Calu3 (cell line): ENCODE data around the gene LACTBL1. TPM values are rescaled to one million over a fixed set of nuclear protein-coding genes. Genes with fewer than 3 reads are reported as not detected.

Source experiments
- BruUV-seq: library from RNA; stranded (reverse); fragments of 400-500 nt; replicated peaks from 2 replicates; lab custom pipeline; 2021; lab: Mats Ljungman, UMichigan
- CTCF ChIA-PET: fragments of 300-600 bp; sonication (Branson Sonifier 250); formaldehyde crosslinking; loops from one replicate; lab custom pipeline; 2022; ENCODE audit warnings: antibody characterized with exemption; lab: Charles Lee
- DNase-seq: peaks from one replicate; pipeline ENCODE4 v3.0.0; 2022
- H3K27ac Mint-ChIP-seq: one replicate; pipeline ENCODE4 v1.8.0; 2022; ENCODE audit warnings: mixed read lengths; ENCODE audit not compliant: unreplicated experiment
- H3K27me3 Mint-ChIP-seq: one replicate; pipeline ENCODE4 v1.8.0; 2022; ENCODE audit warnings: mixed read lengths; ENCODE audit not compliant: unreplicated experiment
- H3K36me3 Mint-ChIP-seq: one replicate; pipeline ENCODE4 v1.8.0; 2022; ENCODE audit warnings: mild to moderate bottlenecking, moderate library complexity, mixed read lengths; ENCODE audit not compliant: insufficient read depth, unreplicated experiment
- H3K4me1 Mint-ChIP-seq: one replicate; pipeline ENCODE4 v1.8.0; 2022; ENCODE audit warnings: mild to moderate bottlenecking, low read depth, mixed read lengths; ENCODE audit not compliant: unreplicated experiment
- H3K4me3 Mint-ChIP-seq: one replicate; pipeline ENCODE4 v1.8.0; 2022; ENCODE audit warnings: mild to moderate bottlenecking, low read depth, moderate library complexity, mixed read lengths; ENCODE audit not compliant: unreplicated experiment
- H3K9me3 Mint-ChIP-seq: one replicate; pipeline ENCODE4 v1.8.0; 2022; ENCODE audit warnings: low read depth, mixed read lengths; ENCODE audit not compliant: unreplicated experiment
- intact Hi-C: fragments of 100-400 bp; cut with micrococcal nuclease; formaldehyde crosslinking; loops from one replicate; pipeline ENCODE4 v1.10.0; 2022; ENCODE audit not compliant: unreplicated experiment
- total RNA-seq: library from RNA; stranded (reverse); gene quantifications from 2 replicates; pipeline ENCODE4 v1.2.3, GENCODE V29; 2022
- TF ChIP-seq, protein P1 (sequence below): fragments of 200-600 bp; IDR thresholded peaks from one replicate; pipeline ENCODE4 v1.8.0; 2022; ENCODE audit warnings: antibody characterized with exemption; ENCODE audit not compliant: unreplicated experiment

Gene LACTBL1
- total RNA-seq, 1 experiment from 2014 or later: not detected

- Mint-ChIP-seq H3K9me3 (no peaks in the 10 kb centered on the region), H3K36me3 (no peaks in the 10 kb centered on the region), H3K4me1 (no peaks in the 10 kb centered on the region), H3K27me3 (peaks cover 31% of the 10 kb centered on the region), H3K4me3 (no peak overlapping the region), H3K27ac (no peak overlapping the region)
- CTCF ChIA-PET: no interaction called here
- TF ChIP-seq, protein P1, sequence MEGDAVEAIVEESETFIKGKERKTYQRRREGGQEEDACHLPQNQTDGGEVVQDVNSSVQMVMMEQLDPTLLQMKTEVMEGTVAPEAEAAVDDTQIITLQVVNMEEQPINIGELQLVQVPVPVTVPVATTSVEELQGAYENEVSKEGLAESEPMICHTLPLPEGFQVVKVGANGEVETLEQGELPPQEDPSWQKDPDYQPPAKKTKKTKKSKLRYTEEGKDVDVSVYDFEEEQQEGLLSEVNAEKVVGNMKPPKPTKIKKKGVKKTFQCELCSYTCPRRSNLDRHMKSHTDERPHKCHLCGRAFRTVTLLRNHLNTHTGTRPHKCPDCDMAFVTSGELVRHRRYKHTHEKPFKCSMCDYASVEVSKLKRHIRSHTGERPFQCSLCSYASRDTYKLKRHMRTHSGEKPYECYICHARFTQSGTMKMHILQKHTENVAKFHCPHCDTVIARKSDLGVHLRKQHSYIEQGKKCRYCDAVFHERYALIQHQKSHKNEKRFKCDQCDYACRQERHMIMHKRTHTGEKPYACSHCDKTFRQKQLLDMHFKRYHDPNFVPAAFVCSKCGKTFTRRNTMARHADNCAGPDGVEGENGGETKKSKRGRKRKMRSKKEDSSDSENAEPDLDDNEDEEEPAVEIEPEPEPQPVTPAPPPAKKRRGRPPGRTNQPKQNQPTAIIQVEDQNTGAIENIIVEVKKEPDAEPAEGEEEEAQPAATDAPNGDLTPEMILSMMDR: no peak
- no TSS peak for BruUV-seq
- DNase-seq: no peak
- intact Hi-C loops: no loop called here
Measured at GRCh38 chr1:22921452-22922126, 51.1 kb downstream of the LACTBL1 start.

- Mint-ChIP-seq H3K36me3 (no peaks in the 10 kb centered on the region), H3K9me3 (no peaks in the 10 kb centered on the region), H3K27ac (no peak overlapping the region), H3K27me3 (peaks cover 27% of the 10 kb centered on the region), H3K4me3 (no peak overlapping the region), H3K4me1 (no peaks in the 10 kb centered on the region)
- TF ChIP-seq, protein P1: no peak
- no TSS peak for BruUV-seq
- no peak for DNase-seq
- CTCF ChIA-PET: interaction anchor here (0.9 kb wide), 1 partner anchor 9 kb away, joined by 5 read pairs; no protein-coding TSS in a partner anchor
- intact Hi-C loops: no loop called here
Measured at GRCh38 chr1:22920734-22921451, 51.8 kb downstream of the LACTBL1 start.

DNA sequence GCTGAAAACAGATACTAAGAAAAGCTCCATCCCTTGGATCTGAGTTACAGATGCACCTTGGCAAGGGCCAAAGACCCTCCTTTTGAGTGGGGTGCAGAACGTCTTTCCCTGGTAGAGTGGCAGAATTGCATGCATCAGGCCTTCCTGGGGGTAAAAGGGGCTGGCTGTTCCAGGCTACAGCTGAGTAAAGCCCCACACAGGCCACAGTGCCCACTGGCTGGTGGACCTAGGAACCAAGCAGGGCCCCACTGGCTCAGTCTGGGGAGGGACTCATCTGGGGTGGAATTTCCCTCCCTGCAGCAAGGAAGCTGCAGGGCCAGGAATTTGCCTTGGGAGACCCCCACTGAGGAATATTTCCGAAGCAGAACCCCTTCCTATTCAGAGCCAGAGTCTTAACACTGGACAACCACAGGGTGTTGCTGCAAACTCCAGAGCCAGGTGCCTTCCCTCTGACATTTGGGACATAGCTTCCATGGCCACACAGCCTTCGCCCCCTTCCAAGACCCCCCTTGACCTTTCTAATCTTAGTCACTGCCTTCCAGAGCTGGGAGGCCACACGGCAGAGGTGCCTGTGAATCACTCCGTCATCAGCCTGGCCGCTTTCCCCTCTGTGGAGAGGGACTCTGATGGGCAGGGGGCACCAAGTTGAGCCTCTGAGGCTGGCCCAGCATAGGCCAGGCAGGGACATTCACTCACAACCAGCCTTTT, 52.5 kb downstream of the LACTBL1 start:
- no peak overlapping the region for H3K4me3 Mint-ChIP-seq
- no peak for DNase-seq
- CTCF ChIA-PET: interaction anchor here (0.9 kb wide), 1 partner anchor 9 kb away, joined by 5 read pairs; no protein-coding TSS in a partner anchor
- H3K4me1 Mint-ChIP-seq: no peaks in the 10 kb centered on the region
- H3K36me3 Mint-ChIP-seq: no peaks in the 10 kb centered on the region
- no peaks in the 10 kb centered on the region for H3K9me3 Mint-ChIP-seq
- TF ChIP-seq, protein P1: no peak
- no TSS peak for BruUV-seq
- no peak overlapping the region for H3K27ac Mint-ChIP-seq
- intact Hi-C loops: no loop called here
- H3K27me3 Mint-ChIP-seq: peaks cover 22% of the 10 kb centered on the region

GRCh38 chr1:22919341-22920025, 53.2 kb downstream of the LACTBL1 start:
- Mint-ChIP-seq H3K27ac (no peak overlapping the region), H3K36me3 (no peaks in the 10 kb centered on the region), H3K27me3 (peaks cover 15% of the 10 kb centered on the region), H3K4me1 (no peaks in the 10 kb centered on the region), H3K4me3 (no peak overlapping the region), H3K9me3 (no peaks in the 10 kb centered on the region)
- CTCF ChIA-PET: no interaction called here
- no peak for DNase-seq
- no TSS peak for BruUV-seq
- intact Hi-C loops: no loop called here
- TF ChIP-seq, protein P1: no peak
